Stimulated activated CD8-positive, alpha-beta memory T cell treated with anti-CD3 and anti-CD28 coated beads, Interleukin-12 subunit alpha, Interleukin-12 subunit beta, amount 100 ng/mL, for 24 hours (primary cell): ENCODE data around the gene FBXL14.

ENCODE experiments used
- DNase-seq: peaks from one replicate; pipeline ENCODE4 v3.0.0-alpha.2; 2020; ENCODE audit errors: extremely low read depth

FBXL14 gene

DNA sequence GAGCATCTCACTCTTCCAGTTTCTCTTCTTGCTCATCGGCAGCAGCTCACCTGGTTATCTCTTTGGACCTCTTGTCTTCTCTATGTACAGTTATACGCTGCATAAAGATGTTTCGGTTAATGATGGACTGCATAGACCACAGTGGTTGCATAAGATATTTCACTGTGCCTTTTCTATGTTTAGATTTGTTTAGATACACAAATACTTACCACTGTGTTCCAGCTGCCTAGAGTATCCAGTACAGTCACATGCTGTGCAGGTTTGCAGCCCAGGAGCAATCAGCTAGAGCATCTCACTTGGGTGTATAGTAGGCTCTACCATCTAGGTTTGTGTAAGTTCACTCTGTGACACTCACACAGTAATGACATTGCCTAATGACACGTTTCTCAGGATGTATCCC lies 57.6 kb downstream of the FBXL14 start:
- no peak for DNase-seq

DNA sequence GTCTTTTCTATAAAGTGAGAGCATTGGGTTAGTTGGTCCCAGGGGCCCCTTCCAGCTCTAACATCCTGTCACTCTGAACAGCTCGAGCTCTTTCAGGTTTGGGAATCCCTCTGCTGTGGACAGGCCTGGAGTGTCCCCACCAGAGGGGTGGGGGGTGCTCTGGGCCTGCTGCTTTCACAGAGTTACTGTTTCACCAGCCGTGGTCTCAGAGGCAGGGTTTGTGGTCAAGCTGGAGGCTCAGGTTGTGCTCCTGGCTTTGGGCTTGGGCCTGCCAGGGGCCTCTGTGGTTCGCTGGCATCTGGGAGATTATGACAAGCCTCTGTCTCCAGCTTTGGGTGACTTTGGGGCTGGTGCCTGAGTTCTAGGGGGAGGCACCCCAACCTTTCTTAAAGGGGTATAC lies 59.6 kb downstream of the FBXL14 start:
- DNase-seq, result no peak

DNA sequence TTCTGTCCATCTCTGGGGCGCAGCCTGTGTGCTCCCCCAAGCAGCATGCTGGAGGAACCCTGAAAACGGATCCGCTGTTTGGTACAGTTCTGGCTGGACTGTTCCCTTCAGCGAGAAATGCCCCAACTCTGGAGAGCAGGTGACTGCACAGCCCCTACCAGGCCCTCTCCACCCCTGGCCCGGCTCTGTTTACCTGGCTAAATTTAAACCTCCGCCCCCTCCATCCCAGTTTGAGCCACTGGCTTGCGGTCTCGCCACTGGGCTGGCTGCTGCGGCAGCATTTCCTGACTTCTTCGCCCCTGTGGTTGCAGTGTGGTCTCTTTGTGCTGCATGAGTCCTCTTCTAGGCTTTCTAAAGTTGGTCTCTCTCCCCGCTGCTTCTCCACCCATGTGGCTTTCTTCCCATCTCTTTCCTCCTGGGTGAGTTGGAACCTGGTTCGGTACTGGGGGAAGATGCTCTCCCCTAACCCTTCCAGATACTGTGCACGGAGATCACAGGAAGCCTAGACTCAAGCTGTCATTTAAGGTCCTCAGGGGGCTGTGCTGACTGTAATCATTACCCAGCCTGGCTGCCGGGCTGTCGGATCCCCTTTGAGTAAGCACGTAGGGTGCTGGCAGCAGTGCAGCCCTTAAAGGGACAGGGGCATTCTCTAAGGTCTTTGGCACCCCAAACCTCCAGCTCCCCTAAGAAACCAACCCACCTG lies 60.6 kb downstream of the FBXL14 start:
- no peak for DNase-seq

DNA sequence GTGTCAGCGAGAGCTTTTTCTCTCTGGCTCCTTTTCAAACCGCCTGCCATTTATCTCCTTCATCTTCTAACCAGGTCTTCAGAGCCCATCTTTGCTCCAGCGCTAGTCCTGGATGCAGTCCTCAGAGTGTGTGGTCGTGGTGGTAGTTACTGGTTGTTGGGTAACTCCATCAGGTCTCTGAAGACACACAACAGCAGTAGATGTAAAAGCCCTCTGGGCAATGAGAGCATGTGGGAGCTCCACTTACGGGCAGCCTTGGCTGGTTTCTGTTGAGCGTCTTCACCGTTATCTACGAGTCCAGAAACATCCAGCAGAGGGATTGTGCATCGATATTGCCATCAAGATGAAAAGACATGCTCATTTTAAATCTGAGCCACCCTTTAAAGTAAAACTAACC lies 61.2 kb downstream of the FBXL14 start:
- DNase-seq, result no peak

DNA sequence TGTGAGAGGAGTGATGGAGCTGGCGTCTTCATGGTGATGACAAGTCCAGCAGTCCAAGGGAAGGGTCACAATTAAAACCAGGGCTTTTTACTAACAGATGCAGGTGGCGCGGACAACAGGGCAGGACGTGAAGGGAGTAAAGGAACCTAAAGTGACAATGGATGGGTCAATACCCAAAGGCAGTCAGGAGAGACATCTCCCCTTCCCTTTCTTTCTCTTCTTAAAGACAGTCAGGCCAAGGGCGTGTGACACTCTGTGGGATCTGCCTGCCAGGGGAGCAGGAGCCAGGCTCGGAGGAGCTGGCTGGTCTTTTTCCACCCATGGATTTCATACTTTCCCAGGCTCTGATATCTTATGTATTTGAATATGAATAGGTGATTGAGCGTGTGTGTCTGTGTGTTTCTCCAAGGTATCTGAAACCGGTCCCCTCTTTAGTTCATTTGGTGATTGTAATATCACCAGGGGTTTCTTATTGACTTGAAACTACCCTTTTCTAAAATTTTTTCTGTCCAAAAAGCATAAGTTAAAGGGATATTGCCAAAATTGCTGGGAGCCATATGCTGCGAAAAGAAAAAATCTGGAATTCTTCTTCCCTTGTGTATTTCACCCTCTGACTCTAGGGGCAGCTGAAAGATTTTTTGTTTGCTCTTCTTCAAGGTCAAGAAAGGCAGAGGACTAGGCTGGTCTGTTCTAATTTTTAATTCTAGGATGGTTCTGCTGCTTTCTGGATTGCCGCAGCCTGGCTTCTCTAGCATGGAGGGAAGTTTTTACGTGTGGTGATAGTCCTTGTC lies 61.8 kb downstream of the FBXL14 start:
- no peak for DNase-seq

DNA sequence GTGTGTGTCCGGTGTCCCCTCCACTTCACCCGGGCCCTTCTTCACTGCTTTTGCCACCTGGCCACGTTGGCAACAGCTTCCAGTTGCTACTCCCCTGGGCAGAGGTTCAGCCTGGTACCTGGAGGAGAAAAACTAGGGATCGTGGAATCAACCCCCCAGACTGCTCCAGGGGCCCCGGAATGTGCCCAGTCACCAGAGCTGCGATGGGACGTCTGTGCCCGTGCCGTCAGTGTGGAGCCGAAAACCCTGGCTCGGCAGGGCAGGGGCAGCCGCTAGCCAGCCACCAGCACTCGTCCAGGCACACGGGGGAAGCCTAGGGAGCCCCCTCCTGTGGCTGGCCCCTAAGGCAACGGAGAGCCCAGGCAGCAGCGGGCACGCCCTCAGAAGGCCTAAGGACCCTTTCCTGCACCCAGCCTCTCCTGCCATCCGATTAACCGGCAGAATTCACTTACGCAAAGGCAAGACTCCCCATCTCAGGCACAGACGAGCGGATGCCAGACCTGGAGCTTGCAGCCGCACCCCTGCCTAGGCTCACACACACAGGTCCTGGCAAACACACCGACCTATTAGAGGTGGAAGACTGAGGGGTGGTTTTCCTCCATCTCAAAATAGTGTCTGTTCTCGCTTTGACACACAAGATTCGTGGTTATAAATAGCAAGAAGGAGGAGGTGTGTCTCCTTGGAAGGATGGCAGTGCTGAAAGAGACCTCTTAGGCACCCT lies 62.6 kb downstream of the FBXL14 start:
- DNase-seq, result no peak

DNA sequence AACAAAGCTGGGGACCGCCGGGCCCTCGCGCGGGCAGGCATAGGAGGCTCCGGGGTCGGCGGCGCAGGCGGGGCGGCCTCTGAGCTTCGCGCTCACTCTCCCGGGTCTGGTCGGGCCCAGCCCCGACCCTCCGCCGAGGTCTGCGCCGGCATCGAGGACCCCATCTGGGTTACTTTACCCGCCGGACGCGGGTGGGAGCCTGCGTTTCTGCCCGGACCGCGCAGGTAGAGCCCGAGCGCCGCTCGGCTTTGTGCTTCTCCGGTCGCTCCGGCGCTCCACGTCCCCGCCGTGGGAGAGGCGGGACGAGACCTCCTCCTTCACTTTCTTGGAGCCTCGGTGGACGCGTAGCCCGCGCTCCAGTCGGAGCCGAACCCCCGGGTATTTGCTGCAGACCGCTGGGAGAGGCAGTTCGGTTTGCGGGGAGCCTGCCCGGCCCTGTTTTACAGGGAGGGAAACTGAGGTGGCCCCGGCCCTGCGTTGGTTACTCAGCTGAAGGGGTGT lies 63.2 kb downstream of the FBXL14 start:
- DNase-seq, result no peak

DNA sequence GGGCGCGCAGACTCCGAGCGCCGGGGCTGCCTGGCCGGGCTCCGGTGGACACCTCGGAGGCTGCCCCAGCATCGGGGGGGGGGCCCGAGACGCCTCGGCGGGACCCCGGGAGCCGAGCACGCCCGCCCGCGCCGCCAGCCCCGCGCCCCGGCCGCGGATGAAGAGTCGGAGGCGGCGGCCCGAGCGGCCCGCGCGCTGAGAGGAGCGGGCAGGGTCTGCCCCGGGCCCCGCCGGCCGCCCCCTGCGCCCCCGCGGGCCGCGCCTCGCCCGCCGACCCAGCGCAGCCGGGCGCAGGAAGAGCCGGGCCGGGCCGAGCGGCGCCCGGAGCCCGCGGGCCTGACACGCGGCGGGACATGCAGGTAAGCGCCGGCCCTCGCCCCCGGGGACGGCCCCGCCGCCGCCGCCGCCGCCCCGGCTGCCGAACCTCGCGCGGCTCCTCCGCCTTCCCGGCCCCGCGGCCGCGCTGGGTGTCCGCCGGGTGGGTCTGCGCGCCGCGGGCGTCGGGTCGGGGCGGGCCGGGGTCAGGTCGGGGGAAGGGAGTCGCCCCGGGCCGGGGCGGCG lies 63.7 kb downstream of the FBXL14 start:
- no peak for DNase-seq

DNA sequence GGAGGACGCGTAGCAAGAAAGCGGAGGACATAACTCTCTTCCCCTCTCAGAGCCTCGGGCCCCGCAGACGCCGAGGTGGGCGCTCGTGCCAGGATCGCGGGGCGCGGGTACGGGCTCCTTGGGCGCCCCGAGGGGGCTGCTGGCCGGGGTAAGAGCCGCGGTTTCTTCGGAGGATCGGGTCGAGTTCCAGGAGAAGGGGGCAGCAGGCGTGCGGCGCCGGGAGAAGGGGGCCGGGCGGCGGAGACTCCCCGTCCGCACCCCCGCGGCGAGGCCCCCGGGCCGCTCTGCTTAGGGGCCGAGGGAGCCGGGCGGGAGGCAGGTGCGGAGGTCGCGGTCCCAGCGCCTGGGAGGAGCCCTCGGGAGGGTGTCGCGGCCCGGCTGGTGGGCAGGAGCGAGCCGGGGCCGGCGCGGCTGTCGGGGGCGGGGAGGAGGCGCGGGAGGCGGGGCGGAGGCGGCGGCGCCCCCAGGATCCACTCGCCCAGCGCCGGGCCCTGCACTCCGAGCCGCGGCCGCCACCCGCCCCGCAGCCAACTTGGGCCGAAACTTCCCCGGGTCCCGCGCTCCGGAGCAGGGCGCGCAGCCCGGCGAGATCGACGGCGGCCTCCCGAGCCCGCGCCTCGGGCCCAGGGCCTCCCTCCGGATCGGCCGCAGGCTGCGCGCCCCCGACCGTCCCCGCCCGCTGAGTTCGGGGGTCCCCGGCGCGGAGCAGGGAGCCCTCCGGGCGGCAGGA lies 64.4 kb downstream of the FBXL14 start:
- no peak for DNase-seq

DNA sequence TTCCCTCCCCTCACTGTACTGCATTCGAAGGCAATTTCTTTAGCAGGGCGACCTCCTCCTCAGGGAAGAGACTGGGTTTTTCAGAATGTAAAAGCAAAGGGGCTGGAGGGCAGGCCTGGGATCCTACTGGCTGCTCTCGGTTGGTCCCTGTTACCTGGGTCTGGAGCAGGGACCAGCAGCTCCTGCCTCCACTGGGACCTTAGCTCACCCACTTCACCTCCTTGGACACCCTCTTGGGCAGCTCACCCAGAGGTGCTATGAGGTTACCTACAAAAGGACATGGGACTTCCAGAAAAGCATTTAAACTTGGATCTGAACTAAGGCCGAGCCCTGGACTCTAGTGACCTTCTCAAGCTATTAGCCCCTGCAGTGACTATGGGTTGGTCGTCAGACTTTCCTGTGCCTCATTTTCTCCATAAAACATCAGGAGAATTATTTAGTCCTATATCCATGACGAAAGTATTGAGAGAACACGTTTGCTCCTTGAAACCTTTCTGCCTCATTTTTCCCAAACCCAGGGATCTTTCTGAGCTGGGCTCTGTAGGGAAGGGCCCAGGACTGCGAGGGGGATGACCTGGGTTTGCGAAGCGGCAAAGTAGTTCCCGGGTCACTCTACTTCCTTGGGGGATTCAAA lies 65.0 kb downstream of the FBXL14 start:
- no peak for DNase-seq

DNA sequence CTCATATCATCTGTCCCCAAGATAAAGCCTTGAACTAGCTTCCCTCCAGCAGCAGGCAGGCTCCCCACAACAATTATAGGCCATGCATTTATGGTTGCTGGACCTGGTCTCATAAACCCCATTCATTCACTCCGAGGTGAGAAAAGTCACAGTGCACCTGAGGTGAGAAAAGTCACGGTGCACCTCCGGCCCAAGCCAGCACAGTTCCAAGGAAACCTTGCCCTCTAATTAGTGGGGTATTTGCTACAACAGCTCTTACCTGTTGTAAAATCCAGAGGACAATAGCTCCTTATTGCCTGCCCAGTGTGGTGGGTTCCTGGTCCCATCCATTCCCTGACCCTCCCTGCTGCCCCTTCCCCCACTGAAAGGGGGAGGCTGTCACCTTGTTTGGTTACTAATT lies 65.6 kb downstream of the FBXL14 start:
- DNase-seq, result no peak

DNA sequence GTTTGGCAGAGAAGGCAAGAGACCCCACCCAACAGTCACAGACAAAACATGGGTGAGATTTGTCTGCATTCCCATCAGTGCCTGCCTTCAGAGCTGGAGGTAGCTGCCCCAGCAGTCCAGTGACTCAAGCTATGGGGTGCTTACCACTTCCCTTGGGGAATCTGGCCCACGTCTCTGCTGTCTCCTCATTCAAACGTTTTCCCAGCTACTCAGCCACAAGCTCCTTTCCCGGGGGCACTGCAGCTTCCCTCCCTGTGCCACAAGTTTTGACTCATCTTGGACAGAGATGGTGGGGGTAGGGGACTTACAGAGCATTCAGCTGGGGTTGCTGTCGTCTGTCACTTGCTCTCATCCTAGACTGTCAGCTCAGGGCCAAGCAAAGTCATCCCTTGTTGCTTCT lies 66.6 kb downstream of the FBXL14 start:
- DNase-seq, result no peak

DNA sequence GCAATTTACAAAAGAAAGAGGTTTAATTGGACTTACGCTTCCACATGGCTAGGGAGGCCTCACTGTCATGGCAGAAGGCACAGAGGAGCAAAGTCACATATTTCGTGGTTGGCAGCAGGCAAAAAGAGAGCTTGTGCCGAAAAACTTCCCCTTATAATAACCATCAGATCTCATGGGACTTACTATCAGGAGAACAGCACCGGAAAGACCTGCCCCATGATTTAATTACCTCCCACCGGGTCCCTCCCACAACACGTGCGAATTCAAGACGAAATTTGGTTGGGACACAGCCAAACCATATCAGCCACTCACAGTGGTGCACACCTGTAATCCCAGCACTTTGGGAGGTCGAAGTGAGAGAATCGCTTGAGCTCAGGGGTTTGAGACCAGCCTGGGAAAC lies 68.5 kb downstream of the FBXL14 start:
- DNase-seq, result no peak

DNA sequence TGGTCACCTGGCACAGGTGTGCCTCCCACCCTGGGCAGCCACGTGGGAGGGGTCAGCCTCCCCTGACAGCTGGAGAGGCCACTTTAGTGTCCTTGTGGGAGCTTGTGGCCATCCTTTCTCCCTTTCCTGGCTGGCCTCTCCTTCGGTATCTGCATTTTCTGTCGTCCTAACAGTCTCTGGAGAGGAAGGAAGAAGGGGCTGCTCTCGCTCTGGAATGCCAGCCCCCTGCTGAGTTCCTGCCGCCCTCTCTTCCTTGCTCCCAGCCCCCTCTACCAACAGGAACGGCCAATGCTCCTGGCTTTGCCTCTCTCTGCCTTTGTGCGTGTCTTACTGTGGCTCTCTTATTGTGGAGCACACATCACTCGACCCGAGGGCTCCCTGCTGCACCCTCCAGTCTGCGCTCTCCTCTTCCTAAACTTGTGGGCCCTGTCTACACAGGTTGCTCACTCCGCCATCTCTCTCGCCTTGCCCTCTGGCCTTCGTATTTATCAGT lies 70.8 kb downstream of the FBXL14 start:
- DNase-seq, result no peak

DNA sequence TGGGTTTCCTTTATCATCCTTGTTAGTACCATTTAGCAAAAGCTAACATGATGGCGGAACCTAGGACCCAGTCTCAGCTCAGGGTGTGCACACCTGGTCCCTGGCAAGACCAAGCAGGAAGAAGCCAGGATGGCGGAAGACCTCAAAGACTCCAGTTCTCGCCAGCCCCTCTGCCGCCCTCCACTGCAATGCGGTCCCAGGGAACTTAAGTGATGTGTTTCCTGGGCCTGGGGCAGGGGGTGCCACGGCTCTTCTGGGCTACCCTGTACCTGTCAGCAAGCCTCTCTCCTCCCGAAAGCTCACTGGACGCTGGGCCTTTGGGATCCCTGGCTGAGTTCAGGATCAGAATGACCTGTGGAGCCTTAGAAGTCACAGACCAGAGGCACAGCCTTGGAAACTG lies 71.3 kb downstream of the FBXL14 start:
- DNase-seq, result no peak

DNA sequence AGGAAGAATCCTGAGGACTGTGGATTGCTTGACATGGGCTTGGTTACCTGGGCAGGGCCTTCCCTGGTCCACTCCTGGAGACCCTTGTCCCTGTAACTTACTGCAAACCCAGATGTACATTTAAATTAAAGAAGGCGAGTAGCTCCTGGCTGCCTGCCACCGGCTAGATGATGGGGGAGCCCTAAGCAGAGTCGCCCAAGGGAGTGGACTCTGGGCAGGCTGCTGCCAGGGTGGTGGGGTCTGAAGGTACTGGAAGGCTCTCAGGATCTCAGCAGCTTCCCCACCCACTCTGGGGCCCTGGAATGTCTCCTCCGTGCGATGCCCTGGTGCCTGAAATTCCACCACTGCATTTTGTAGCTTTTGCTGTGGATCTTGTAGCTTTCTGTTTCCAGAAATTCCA lies 74.7 kb downstream of the FBXL14 start:
- DNase-seq, result no peak

DNA sequence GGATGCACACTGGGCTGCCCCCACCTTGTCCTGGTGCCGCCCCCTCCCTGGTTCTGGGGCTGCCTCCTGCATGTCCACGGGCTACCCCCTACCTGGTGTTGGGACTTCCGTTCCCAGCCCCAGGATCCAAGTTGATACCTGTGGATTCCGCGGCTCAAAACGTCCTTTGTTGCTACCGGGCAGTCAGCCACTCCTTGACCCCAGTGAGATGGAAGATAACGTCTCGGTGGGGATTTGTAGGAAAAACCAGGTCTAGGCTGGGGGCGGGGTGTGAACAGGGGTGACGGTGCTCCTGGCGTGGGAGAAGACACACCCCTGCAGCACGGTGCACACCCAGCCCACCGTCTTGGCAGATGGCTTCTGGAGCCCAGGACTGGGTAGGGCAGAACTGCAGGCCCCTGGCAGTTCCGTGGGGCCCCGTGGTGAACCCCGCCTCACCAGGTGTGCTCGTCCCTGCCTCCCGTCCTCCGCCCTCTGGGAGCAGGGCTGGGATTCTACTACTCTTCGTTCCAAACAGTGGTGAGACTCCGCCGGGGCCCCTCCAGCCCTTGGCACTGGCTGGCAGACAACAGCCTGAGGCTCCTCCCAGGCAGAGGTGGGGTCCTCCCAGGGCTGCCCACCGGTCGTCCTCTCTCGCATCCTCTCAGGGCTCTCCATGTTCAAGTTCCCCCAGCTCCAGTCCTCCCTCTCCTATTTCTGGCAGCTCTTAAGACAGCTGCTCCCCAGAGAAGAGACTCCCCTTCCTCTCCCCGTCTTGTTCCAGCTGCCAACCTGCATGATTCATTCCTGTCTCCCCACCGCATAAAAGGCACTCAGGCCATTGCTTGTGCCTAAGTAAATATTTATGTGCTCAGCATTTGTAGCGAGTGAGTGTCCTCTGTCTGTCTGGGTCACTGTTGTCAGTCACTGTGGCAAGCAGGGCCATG lies 75.5 kb downstream of the FBXL14 start:
- DNase-seq, result no peak

DNA sequence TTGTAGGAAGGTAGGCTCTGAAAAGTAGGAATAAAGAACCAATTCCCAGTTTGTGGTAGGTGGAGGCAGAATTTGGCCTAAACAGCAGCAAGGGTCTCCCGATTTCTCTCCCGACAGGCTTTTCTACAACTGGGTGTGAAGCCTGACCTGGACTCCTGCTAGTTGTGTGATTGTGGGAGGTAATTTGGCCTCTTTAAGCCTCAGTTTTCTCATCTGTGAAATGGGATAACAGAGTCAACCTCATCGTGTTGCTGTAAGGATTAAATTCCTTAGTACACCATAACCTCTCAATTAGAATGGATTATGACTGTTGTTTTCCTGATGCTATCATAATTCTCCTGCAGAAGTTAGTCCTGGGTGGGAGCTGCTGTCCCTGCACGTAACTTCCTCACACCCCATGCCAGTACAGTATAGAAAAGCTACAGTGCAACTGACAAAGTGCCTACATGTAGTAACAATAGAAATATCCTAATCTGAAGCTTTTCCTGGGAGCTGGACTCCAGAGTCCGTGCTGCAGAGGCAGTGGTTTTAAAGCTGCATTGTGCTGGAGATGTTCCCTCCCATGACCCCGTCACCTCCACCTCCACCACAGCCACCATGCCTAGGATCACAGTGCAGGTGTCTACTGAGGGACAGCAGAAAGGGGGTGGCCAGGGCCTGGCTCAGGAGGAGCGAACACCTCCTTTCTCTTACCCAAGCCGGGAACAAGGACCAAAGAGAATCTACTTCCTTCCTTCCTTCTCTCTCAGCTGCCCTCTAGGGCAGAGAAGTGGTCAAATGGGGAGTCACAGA lies 76.5 kb downstream of the FBXL14 start:
- DNase-seq, result no peak

DNA sequence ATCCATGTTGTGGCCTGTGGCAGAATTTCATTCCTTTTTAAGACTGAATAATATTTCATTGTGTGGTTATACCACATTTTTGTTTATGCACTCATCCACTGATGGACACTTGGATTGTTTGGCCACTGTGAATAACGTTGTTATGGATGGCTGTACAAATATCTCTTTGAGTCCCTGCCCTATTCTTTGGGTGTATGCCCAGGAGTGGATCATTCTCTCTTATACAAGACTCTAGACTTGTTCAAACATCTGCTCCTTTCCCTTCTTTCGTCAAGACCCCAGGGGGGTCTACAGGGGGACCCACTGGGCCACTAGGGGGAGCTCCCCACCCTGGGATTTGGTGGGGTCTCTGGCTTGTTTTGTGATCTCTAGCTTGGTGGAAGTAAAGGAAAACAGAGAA lies 77.4 kb downstream of the FBXL14 start:
- DNase-seq, result no peak
